DOHH2 (cell line): ENCODE data around the gene CDCP1.

Source experiments
- H3F3A ChIP-seq: fragments of 200-600 bp; sonication (generic), shearing (Covaris generic); 2 replicates; pipeline ENCODE4 v1.6.0; 2016; ENCODE audit warnings: antibody characterized with exemption, mild to moderate bottlenecking; ENCODE audit not compliant: control insufficient read depth, insufficient read depth
- H3K27ac ChIP-seq: fragments of 200-600 bp; sonication (generic); 2 replicates; pipeline ENCODE4 v1.5.1; 2014; ENCODE audit warnings: low read depth, mild to moderate bottlenecking, low read length, moderate library complexity
- H3K27me3 ChIP-seq: fragments of 200-600 bp; sonication (generic); 2 replicates; pipeline ENCODE4 v1.6.1; 2014; ENCODE audit warnings: mild to moderate bottlenecking, low read length, mixed read lengths; ENCODE audit not compliant: control insufficient read depth
- H3K36me3 ChIP-seq: fragments of 200-600 bp; sonication (generic); 2 replicates; pipeline ENCODE4 v1.6.1; 2014; ENCODE audit warnings: mild to moderate bottlenecking, low read length, moderate library complexity, mixed read lengths; ENCODE audit not compliant: control insufficient read depth
- H3K4me1 ChIP-seq: fragments of 200-600 bp; sonication (generic); 2 replicates; pipeline ENCODE4 v1.6.1; 2014; ENCODE audit warnings: mild to moderate bottlenecking, low read length, mixed read lengths; ENCODE audit not compliant: control insufficient read depth
- H3K4me2 ChIP-seq: fragments of 200-600 bp; sonication (generic); 2 replicates; pipeline ENCODE4 v1.6.0; 2014; ENCODE audit warnings: mild to moderate bottlenecking, low read length, moderate library complexity
- H3K4me3 ChIP-seq: fragments of 200-600 bp; sonication (generic); 2 replicates; pipeline ENCODE4 v1.5.1; 2014; ENCODE audit warnings: mild to moderate bottlenecking, low read length, mixed read lengths
- H3K79me2 ChIP-seq: fragments of 200-600 bp; sonication (generic); 2 replicates; pipeline ENCODE4 v1.6.1; 2014; ENCODE audit warnings: mild to moderate bottlenecking, low read length, mixed read lengths; ENCODE audit not compliant: control insufficient read depth
- H3K9me2 ChIP-seq: fragments of 200-600 bp; sonication (generic); replicated peaks from 2 replicates; pipeline ENCODE4 v1.6.1; 2014; ENCODE audit warnings: mild to moderate bottlenecking, low read length, mixed read lengths; ENCODE audit not compliant: control insufficient read depth
- H3K9me3 ChIP-seq: fragments of 200-600 bp; sonication (generic); 2 replicates; pipeline ENCODE4 v1.6.1; 2014; ENCODE audit warnings: antibody characterized with exemption, low read length, mixed read lengths; ENCODE audit not compliant: control insufficient read depth, insufficient read depth
- H4K20me1 ChIP-seq: fragments of 200-600 bp; sonication (generic); 2 replicates; pipeline ENCODE4 v1.6.0; 2014; ENCODE audit warnings: low read depth, mild to moderate bottlenecking, antibody characterized with exemption, low read length, moderate library complexity; ENCODE audit not compliant: control insufficient read depth, insufficient read depth
- EZH2phosphoT487 ChIP-seq: fragments of 200-600 bp; sonication (generic); IDR thresholded peaks from 2 replicates; pipeline ENCODE4 v1.6.1; 2017; ENCODE audit warnings: borderline replicate concordance, mild to moderate bottlenecking, antibody characterized with exemption, low read length, moderate library complexity, mixed read lengths
- TF ChIP-seq, protein P1 (sequence below): fragments of 200-600 bp; sonication (generic); IDR thresholded peaks from one replicate; pipeline ENCODE4 v1.5.1; 2014; ENCODE audit warnings: antibody characterized with exemption, mild to moderate bottlenecking, low read depth, low read length; ENCODE audit not compliant: poor library complexity, severe bottlenecking

CDCP1 gene

DNA sequence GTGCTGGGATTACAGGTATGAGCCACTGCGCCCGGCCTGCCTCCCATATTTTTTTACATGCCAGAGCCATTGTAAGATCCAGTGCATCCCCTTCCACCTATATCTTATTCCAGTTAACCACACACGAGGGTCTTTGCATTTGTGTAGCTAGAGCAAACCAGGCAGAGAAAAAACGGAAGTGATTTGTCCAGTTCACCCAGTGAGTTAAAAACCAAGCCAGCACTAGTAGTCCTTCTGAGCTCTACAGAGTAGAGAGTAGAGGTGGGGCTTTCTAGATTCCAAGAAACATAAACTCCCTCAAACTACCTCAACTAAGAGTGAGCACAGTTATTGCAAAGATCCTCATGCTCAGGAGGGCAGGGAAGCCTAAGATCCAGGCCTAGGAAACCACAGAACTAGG lies 45.2 kb upstream of the CDCP1 start:
- Histone ChIP-seq H3F3A (no peaks in the 10 kb centered on the region), H3K4me3 (no peak overlapping the region), H3K36me3 (no peaks in the 10 kb centered on the region), H3K9me2 (no peaks in the 10 kb centered on the region), H3K4me1 (no peaks in the 10 kb centered on the region), H3K9me3 (no peaks in the 10 kb centered on the region), H3K27ac (no peak overlapping the region), H4K20me1 (no peaks in the 10 kb centered on the region), H3K27me3 (no peaks in the 10 kb centered on the region; the same call in 1 of the 2 replicates), H3K79me2 (no peaks in the 10 kb centered on the region), H3K4me2 (no peak overlapping the region)
- TF ChIP-seq, protein P1, sequence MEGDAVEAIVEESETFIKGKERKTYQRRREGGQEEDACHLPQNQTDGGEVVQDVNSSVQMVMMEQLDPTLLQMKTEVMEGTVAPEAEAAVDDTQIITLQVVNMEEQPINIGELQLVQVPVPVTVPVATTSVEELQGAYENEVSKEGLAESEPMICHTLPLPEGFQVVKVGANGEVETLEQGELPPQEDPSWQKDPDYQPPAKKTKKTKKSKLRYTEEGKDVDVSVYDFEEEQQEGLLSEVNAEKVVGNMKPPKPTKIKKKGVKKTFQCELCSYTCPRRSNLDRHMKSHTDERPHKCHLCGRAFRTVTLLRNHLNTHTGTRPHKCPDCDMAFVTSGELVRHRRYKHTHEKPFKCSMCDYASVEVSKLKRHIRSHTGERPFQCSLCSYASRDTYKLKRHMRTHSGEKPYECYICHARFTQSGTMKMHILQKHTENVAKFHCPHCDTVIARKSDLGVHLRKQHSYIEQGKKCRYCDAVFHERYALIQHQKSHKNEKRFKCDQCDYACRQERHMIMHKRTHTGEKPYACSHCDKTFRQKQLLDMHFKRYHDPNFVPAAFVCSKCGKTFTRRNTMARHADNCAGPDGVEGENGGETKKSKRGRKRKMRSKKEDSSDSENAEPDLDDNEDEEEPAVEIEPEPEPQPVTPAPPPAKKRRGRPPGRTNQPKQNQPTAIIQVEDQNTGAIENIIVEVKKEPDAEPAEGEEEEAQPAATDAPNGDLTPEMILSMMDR: no peak
- no peak for TF ChIP-seq EZH2phosphoT487

- H3K27ac ChIP-seq: no peak overlapping the region
- H3K4me2 ChIP-seq: no peak overlapping the region
- H3K27me3 ChIP-seq: peaks cover 3% of the 10 kb centered on the region; the same call in 1 of the 2 replicates
- no peaks in the 10 kb centered on the region for H3K4me1 ChIP-seq
- H3F3A ChIP-seq: no peaks in the 10 kb centered on the region
- no peaks in the 10 kb centered on the region for H4K20me1 ChIP-seq
- no peaks in the 10 kb centered on the region for H3K9me3 ChIP-seq
- no peak for TF ChIP-seq EZH2phosphoT487
- TF ChIP-seq, protein P1: no peak
- no peaks in the 10 kb centered on the region for H3K79me2 ChIP-seq
- H3K4me3 ChIP-seq: no peak overlapping the region
- no peaks in the 10 kb centered on the region for H3K9me2 ChIP-seq
- no peaks in the 10 kb centered on the region for H3K36me3 ChIP-seq
Measured at GRCh38 chr3:45188719-45189659, 42.8 kb upstream of the CDCP1 start.

GRCh38 chr3:45187694-45188141 lies 41.5 kb upstream of the CDCP1 start:
- Histone ChIP-seq H3K4me2 (no peak overlapping the region), H3K27ac (no peak overlapping the region), H3F3A (no peaks in the 10 kb centered on the region), H3K4me1 (no peaks in the 10 kb centered on the region), H4K20me1 (no peaks in the 10 kb centered on the region), H3K9me3 (no peaks in the 10 kb centered on the region), H3K4me3 (no peak overlapping the region), H3K36me3 (no peaks in the 10 kb centered on the region), H3K27me3 (peaks cover 3% of the 10 kb centered on the region; the same call in 1 of the 2 replicates), H3K9me2 (no peaks in the 10 kb centered on the region), H3K79me2 (no peaks in the 10 kb centered on the region)
- TF ChIP-seq, protein P1: no peak
- TF ChIP-seq EZH2phosphoT487: no peak
